Esophagus squamous epithelium (tissue), 5 donors: ENCODE results near the gene ITPKB. TPM values are rescaled to one million over a fixed set of nuclear protein-coding genes. Genes with fewer than 3 reads are reported as not detected.
"Not testable (repeated sequence)": the region's sequence is repeated elsewhere in the genome, so short reads cannot be mapped to it uniquely, and the experiment has no call there.

Experiments used
- DNase-seq: peaks from one replicate; lab custom pipeline; 2025; lab: John Stamatoyannopoulos, UW
- H3K27ac ChIP-seq, 4 donors: fragments of 200-600 bp; sonication (generic); one replicate each; pipeline ENCODE4 v1.5.1; 2016 to 2019; ENCODE audit warnings: mild to moderate bottlenecking in 1 of 4
- H3K27me3 ChIP-seq, 4 donors: fragments of 200-600 bp; sonication (generic); 1 replicate in 3 of 4; 2 replicates in 1 of 4; pipeline versions ENCODE4 v1.5.1 to v1.6.0; 2017 to 2021; ENCODE audit warnings: antibody characterized with exemption in 1 of 4
- H3K36me3 ChIP-seq, 3 donors: fragments of 200-600 bp; sonication (generic); one replicate each; pipeline ENCODE4 v1.5.1; 2016 to 2019
- H3K4me1 ChIP-seq, 3 donors: fragments of 200-600 bp; sonication (generic); one replicate each; pipeline ENCODE4 v1.5.1; 2017 to 2019
- H3K4me3 ChIP-seq, 4 donors: fragments of 200-600 bp; sonication (generic); 1 replicate in 3 of 4; 2 replicates in 1 of 4; pipeline ENCODE4 v1.5.1; 2016 to 2019; ENCODE audit warnings: mild to moderate bottlenecking in 2 of 4, moderate library complexity in 1 of 4
- H3K9me3 ChIP-seq, 3 donors: fragments of 200-600 bp; sonication (generic); one replicate each; pipeline ENCODE4 v1.5.1; 2016 to 2019
- POLR2A ChIP-seq, 4 donors: fragments of 450-650 bp; IDR thresholded peaks; one replicate each; pipeline ENCODE4 v1.6.1; 2017; ENCODE audit warnings: antibody characterized with exemption in 4 of 4, mild to moderate bottlenecking in 4 of 4, moderate library complexity in 3 of 4
- WGBS, 2 donors: methylation state at CpG; one replicate each; pipeline ENCODE4 v1.1.5; 2018; 5-methylcytosine and 5-hydroxymethylcytosine counted together
- intact Hi-C: fragments of 100-400 bp; cut with DNase I; formaldehyde crosslinking; loops from one replicate; pipeline ENCODE4 v1.15.0; 2022
- total RNA-seq, 4 donors: library from RNA; depleted of rRNA; stranded (reverse); fragments of >200 nt; gene quantifications; one replicate each; pipeline ENCODE4 v1.1.0, GENCODE V29; 2016
- TF ChIP-seq, protein P1 (sequence below), 6 experiments: fragments of 450-650 bp in 4 of 6; fragments of 200-600 bp in 2 of 6; sonication (generic) in 2 of 6; IDR thresholded peaks; one replicate each; pipeline ENCODE4 v1.5.1; 2016 to 2019; ENCODE audit warnings: antibody characterized with exemption in 6 of 6, mild to moderate bottlenecking in 4 of 6, moderate library complexity in 4 of 6
- donor health status: DM: yes; HTN: yes; CAD: no.

Gene ITPKB
- total RNA-seq, 4 donors from 2014 or later = 10.7 to 22.3 (median 15.9) TPM

DNA sequence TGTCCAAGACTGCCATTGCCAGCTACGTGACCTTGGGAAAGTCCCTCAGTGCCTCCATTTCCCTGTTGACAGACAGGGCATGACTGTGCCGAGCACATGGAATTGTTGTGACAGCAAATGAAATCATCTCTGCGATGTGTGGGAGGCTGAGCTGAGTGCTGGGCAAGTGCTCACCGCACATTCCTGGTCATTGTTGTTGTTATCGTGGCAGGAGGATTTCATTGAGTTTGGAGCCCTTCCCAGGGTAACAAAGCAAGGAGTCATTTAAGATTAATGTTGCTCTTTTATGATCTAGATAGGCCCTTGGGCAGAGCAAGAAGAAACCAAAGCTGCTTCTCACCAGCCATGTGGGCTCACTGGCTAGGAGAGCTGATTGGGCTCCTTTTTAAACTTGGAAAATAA is 39.6 kb upstream of the ITPKB start:
- H3K4me3 ChIP-seq = no peak overlapping the region
- DNase-seq = no peak
- H3K36me3 ChIP-seq = no peaks in the 10 kb centered on the region
- intact Hi-C loops = no loop called here
- no peak for TF ChIP-seq POLR2A (IDR thresholded peaks at IDR 0.05)
- TF ChIP-seq, protein P1, sequence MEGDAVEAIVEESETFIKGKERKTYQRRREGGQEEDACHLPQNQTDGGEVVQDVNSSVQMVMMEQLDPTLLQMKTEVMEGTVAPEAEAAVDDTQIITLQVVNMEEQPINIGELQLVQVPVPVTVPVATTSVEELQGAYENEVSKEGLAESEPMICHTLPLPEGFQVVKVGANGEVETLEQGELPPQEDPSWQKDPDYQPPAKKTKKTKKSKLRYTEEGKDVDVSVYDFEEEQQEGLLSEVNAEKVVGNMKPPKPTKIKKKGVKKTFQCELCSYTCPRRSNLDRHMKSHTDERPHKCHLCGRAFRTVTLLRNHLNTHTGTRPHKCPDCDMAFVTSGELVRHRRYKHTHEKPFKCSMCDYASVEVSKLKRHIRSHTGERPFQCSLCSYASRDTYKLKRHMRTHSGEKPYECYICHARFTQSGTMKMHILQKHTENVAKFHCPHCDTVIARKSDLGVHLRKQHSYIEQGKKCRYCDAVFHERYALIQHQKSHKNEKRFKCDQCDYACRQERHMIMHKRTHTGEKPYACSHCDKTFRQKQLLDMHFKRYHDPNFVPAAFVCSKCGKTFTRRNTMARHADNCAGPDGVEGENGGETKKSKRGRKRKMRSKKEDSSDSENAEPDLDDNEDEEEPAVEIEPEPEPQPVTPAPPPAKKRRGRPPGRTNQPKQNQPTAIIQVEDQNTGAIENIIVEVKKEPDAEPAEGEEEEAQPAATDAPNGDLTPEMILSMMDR (IDR thresholded peaks at IDR 0.05) = no peak
- H3K27me3 ChIP-seq = no peaks in the 10 kb centered on the region
- H3K9me3 ChIP-seq = no peaks in the 10 kb centered on the region
- WGBS, 2 donors = 21 to 24% methylated on average over 5 of the region's 5 CpGs
- peaks cover 0 to 21% (median 18%) of the 10 kb centered on the region in 3 donors for H3K4me1 ChIP-seq
- H3K27ac ChIP-seq = peak overlapping the region in 3 of 4 donors; percentile 42 to 64 (median 49)

DNA sequence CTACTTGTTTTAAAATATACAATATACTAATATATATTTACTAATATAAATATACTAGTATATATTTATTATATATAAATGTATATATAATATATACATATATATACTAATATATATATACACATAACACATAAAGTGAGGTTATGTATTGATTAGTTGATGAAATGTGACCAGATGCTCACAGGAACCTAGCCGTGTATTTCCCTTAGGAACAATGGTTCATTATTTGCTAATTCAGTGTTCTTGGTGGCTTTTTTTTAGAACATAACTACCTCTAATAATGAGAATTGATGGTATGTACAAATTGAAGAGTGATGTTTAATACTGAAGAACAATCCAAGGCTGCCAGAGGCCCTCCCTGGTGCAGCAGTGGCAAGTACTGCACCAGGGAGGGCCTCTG is 37.9 kb upstream of the ITPKB start:
- whole genome bisulfite sequencing, 2 donors = 97 to 100% methylated on average over 1 of the region's 1 CpG
- peaks cover 0 to 16% (median 15%) of the 10 kb centered on the region in 3 donors for H3K4me1 ChIP-seq

DNA sequence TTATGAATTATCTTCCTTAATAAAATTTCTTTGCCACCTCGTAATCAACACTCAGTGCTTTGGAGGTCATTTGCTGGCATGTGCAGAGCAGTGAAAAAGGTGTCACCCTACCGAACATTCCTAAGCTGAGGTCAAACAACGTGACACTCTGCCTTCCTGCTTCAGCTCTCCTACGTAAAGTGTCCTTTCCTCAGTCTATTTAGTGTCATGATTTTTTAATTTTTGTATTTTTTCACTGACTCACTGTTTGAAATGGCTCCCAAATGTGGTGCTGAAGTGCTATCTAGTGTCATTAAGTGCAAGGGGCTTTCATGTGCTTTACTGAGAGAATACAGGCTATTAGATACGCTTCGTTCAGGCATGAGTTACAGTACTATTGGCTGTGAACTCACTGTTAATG is 37.0 kb upstream of the ITPKB start:
- WGBS, 2 donors = 92 to 93% methylated on average over 6 of the region's 6 CpGs
- intact Hi-C loops = no loop called here

More for the DNA sequence above, 37.9 kb upstream of the ITPKB start:
- intact Hi-C loops = no loop called here
- H3K9me3 ChIP-seq = no peaks in the 10 kb centered on the region
- TF ChIP-seq POLR2A (IDR thresholded peaks at IDR 0.05) = no peak
- TF ChIP-seq, protein P1 (IDR thresholded peaks at IDR 0.05) = no peak
- H3K27ac ChIP-seq = no peak overlapping the region
- no peaks in the 10 kb centered on the region for H3K27me3 ChIP-seq
- no peaks in the 10 kb centered on the region for H3K36me3 ChIP-seq
- no peak for DNase-seq
- H3K4me3 ChIP-seq = no peak overlapping the region

DNA sequence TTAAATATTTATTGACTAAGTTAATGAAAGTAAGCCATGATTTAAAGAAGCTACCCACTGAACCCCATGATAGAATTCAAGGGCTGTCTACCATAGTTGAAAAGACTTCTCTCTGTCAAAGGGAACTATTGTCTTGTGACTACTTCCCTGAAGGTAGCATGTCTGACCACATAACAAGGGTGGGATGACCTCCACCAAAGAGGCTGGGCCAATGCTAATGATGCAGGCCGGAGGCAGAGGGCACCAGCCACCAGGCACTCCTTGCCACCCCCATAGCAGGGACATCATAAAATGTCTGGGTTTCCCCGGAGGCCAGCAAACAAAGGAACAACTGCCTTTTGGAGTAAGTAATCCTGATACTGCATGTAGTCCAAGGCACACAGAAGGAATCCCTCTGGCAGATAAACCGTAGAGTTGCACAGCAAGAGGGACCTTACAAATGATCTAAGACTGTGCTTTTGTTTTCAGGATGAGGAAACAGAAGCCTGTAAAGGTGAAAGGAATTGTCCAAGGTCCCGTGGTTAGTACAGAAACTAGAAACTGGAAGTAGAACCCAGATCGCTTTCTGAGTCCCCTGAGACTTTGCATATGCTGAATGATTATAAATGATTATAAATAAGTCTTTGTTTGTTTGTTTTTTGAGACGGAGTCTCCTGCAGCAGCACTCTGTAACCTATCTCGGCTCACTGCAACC is 33.5 kb upstream of the ITPKB start:
- WGBS, 2 donors = 61 to 75% methylated on average over 7 of the region's 7 CpGs
- no peak for DNase-seq

More for the DNA sequence above, 37.0 kb upstream of the ITPKB start:
- Histone ChIP-seq H3K4me3 (no peak overlapping the region), H3K36me3 (no peaks in the 10 kb centered on the region), H3K9me3 (no peaks in the 10 kb centered on the region), H3K27ac (no peak overlapping the region), H3K27me3 (no peaks in the 10 kb centered on the region), H3K4me1 (peaks cover 0 to 16% (median 15%) of the 10 kb centered on the region in 3 donors)
- DNase-seq = no peak
- TF ChIP-seq, protein P1 (IDR thresholded peaks at IDR 0.05) = no peak
- no peak for TF ChIP-seq POLR2A (IDR thresholded peaks at IDR 0.05)

DNA sequence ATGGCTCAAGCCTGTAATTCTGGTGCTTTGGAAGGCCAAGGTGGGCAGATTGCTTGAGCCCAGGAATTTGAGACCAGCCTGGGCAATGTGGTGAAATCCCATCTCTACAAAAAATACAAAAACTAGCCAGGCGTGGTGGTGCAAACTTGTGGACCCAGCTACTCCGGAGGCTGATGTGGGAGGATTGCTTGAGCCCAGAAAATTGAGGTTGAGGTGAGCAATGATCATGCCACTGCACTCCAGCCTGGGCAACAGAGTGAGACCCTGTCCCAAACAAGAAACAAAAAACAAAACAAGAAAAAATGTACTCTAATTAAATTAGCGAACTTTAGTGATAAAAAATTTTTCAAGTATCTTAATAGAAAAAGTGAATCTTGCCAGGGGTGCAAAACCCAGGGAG is 28.1 kb upstream of the ITPKB start:
- H3K4me1 ChIP-seq, H3K9me3 ChIP-seq, H3K36me3 ChIP-seq, H3K4me3 ChIP-seq, H3K27ac ChIP-seq, DNase-seq, intact Hi-C loops, H3K27me3 ChIP-seq: not testable (repeated sequence)
- 89 to 92% methylated on average over 3 of the region's 3 CpGs for WGBS, 2 donors

More for the DNA sequence above, 33.5 kb upstream of the ITPKB start:
- no peaks in the 10 kb centered on the region for H3K9me3 ChIP-seq
- H3K27me3 ChIP-seq = no peaks in the 10 kb centered on the region
- no peak overlapping the region for H3K27ac ChIP-seq
- no peak overlapping the region for H3K4me3 ChIP-seq
- no peaks in the 10 kb centered on the region for H3K4me1 ChIP-seq
- TF ChIP-seq POLR2A (IDR thresholded peaks at IDR 0.05) = no peak
- TF ChIP-seq, protein P1 (IDR thresholded peaks at IDR 0.05) = no peak
- intact Hi-C loops = no loop called here
- no peaks in the 10 kb centered on the region for H3K36me3 ChIP-seq
